ENCODE data around the gene RNF39. TPM values are rescaled to one million over a fixed set of nuclear protein-coding genes. Genes with fewer than 3 reads are reported as not detected.

RNF39 gene
- total and polyA plus RNA-seq, 2 of the 13 experiments (the other 11 are each of a cell fraction or from before 2014, with no cell fraction given), result 0.13 to 1.8 TPM

DNA sequence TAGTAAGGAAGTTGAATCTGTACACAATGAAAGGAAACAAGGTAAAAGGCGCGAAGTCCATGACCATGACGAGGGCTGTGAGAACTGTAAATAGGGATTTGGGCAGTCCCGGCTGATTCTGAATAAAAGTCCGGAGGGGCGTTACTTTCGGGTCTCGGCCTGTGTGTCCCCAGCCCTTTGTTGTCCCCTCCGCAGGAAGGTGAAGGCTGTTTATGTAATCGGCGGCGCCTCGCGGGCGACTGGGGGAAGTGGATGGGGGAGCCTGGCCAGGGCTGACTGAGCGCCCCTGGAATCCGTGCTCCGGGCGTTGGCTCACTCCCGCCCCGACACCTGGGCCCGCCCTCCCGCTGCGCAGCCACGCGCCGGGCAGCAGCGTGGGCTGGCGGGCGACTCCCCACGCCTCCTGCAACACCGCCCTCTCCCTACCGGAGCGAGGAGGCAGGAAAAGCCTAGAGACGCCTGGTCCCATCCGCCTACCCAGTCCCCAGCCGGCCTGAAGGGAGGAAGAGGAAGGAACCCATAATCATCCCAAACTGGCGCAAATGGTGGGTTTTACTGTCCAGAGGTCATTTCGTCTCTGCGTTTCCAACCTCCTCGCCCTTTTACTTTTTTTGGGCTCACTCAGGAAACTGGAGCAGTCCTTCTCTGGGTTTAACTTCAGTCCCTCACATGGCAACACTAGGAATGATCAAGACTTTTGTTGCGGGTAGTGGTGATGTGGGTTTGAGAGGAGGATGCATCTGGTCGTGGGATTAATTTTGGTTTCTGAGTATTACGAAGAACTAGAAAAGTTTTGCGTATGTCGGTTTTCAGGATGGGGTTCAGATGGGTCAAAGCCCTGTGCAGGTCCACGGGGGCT lies 25.2 kb upstream of the RNF39 start (continued):
- TF ChIP-seq, protein P1, sequence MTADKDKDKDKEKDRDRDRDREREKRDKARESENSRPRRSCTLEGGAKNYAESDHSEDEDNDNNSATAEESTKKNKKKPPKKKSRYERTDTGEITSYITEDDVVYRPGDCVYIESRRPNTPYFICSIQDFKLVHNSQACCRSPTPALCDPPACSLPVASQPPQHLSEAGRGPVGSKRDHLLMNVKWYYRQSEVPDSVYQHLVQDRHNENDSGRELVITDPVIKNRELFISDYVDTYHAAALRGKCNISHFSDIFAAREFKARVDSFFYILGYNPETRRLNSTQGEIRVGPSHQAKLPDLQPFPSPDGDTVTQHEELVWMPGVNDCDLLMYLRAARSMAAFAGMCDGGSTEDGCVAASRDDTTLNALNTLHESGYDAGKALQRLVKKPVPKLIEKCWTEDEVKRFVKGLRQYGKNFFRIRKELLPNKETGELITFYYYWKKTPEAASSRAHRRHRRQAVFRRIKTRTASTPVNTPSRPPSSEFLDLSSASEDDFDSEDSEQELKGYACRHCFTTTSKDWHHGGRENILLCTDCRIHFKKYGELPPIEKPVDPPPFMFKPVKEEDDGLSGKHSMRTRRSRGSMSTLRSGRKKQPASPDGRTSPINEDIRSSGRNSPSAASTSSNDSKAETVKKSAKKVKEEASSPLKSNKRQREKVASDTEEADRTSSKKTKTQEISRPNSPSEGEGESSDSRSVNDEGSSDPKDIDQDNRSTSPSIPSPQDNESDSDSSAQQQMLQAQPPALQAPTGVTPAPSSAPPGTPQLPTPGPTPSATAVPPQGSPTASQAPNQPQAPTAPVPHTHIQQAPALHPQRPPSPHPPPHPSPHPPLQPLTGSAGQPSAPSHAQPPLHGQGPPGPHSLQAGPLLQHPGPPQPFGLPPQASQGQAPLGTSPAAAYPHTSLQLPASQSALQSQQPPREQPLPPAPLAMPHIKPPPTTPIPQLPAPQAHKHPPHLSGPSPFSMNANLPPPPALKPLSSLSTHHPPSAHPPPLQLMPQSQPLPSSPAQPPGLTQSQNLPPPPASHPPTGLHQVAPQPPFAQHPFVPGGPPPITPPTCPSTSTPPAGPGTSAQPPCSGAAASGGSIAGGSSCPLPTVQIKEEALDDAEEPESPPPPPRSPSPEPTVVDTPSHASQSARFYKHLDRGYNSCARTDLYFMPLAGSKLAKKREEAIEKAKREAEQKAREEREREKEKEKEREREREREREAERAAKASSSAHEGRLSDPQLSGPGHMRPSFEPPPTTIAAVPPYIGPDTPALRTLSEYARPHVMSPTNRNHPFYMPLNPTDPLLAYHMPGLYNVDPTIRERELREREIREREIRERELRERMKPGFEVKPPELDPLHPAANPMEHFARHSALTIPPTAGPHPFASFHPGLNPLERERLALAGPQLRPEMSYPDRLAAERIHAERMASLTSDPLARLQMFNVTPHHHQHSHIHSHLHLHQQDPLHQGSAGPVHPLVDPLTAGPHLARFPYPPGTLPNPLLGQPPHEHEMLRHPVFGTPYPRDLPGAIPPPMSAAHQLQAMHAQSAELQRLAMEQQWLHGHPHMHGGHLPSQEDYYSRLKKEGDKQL (CRISPR knock-in tag; IDR thresholded peaks at IDR 0.05; ENCODE audit: low read depth), result peak; percentile 40
- TF ChIP-seq ZNF510 (CRISPR knock-in tag; IDR thresholded peaks at IDR 0.05; ENCODE audit: low read depth) (peak; percentile 70), ARNTL (CRISPR knock-in tag; IDR thresholded peaks at IDR 0.05) (peak; percentile 67), MYC (CRISPR knock-in tag; IDR thresholded peaks at IDR 0.05; ENCODE audit: borderline replicate concordance) (peak; percentile 94; the same call in 1 of the 2 replicates), ZNF253 (CRISPR knock-in tag; IDR thresholded peaks at IDR 0.05; ENCODE audit: borderline replicate concordance) (0 out of 2 replicates have a peak, but pooled peaks have one; percentile 27), ZNF891 (CRISPR knock-in tag; IDR thresholded peaks at IDR 0.05) (peak; percentile 65; the same call in 1 of the 2 replicates), TEAD2 (CRISPR knock-in tag; IDR thresholded peaks at IDR 0.05) (no peak), GATAD2A (CRISPR knock-in tag; IDR thresholded peaks at IDR 0.05) (peak; percentile 51), ZNF850 (CRISPR knock-in tag; conservative IDR thresholded peaks at IDR 0.05) (no peak), ZNF761 (CRISPR knock-in tag; conservative IDR thresholded peaks at IDR 0.05) (peak; percentile 75; the same call in 1 of the 2 replicates), CBX5 (CRISPR knock-in tag; IDR thresholded peaks at IDR 0.05; ENCODE audit: borderline replicate concordance) (no peak; the same call in 1 of the 2 replicates), ATAD3A (CRISPR knock-in tag; IDR thresholded peaks at IDR 0.05) (no peak; the same call in 1 of the 2 replicates), ZSCAN9 (CRISPR knock-in tag; IDR thresholded peaks at IDR 0.05; ENCODE audit: borderline replicate concordance) (0 out of 2 replicates have a peak, but pooled peaks have one; percentile 62), ZNF501 (CRISPR knock-in tag; IDR thresholded peaks at IDR 0.05) (peak; percentile 50; the same call in 1 of the 2 replicates), ZNF564 (CRISPR knock-in tag; IDR thresholded peaks at IDR 0.05) (peak; percentile 80), ZNF484 (CRISPR knock-in tag; IDR thresholded peaks at IDR 0.05; ENCODE audit: borderline replicate concordance, low read depth) (no peak; the same call in 1 of the 2 replicates), ZMAT3 (CRISPR knock-in tag; conservative IDR thresholded peaks at IDR 0.05) (peak; percentile 85), KDM1A (CRISPR knock-in tag; IDR thresholded peaks at IDR 0.05) (0 out of 2 replicates have a peak, but pooled peaks have one; percentile 40)
- TF ChIP-seq, protein P2, sequence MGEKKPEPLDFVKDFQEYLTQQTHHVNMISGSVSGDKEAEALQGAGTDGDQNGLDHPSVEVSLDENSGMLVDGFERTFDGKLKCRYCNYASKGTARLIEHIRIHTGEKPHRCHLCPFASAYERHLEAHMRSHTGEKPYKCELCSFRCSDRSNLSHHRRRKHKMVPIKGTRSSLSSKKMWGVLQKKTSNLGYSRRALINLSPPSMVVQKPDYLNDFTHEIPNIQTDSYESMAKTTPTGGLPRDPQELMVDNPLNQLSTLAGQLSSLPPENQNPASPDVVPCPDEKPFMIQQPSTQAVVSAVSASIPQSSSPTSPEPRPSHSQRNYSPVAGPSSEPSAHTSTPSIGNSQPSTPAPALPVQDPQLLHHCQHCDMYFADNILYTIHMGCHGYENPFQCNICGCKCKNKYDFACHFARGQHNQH (CRISPR knock-in tag; IDR thresholded peaks at IDR 0.05), result peak; percentile 82
- TF ChIP-seq, protein P3, sequence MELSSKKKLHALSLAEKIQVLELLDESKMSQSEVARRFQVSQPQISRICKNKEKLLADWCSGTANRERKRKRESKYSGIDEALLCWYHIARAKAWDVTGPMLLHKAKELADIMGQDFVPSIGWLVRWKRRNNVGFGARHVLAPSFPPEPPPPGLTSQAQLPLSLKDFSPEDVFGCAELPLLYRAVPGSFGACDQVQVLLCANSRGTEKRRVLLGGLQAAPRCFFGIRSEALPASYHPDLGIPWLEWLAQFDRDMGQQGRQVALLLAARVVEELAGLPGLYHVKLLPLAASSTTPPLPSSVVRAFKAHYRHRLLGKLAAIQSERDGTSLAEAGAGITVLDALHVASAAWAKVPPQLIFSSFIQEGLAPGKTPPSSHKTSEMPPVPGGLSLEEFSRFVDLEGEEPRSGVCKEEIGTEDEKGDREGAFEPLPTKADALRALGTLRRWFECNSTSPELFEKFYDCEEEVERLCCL (CRISPR knock-in tag; IDR thresholded peaks at IDR 0.05; ENCODE audit: borderline replicate concordance), result peak; percentile 81; the same call in 1 of the 2 replicates

All from HepG2 (cell line).